Ectodermal cell (in vitro differentiated cells): ENCODE data around the gene FAM32A.

ENCODE experiments used
- H3K27ac ChIP-seq: 2 replicates; pipeline ENCODE4 v1.7.0; 2013; ENCODE audit warnings: mild to moderate bottlenecking, low read depth, low read length; ENCODE audit not compliant: insufficient read depth, poor library complexity, severe bottlenecking
- H3K27me3 ChIP-seq: 2 replicates; pipeline ENCODE4 v1.7.0; 2013; ENCODE audit warnings: mild to moderate bottlenecking, low read length; ENCODE audit not compliant: insufficient read depth, control insufficient read depth, poor library complexity, severe bottlenecking
- H3K36me3 ChIP-seq: one replicate; pipeline ENCODE4 v1.7.0; 2013; ENCODE audit warnings: low read length; ENCODE audit not compliant: control insufficient read depth, insufficient read depth
- H3K4me1 ChIP-seq: one replicate; pipeline ENCODE4 v1.7.0; 2013; ENCODE audit warnings: low read length; ENCODE audit not compliant: control insufficient read depth, insufficient read depth
- H3K4me3 ChIP-seq: 2 replicates; pipeline ENCODE4 v1.7.0; 2013; ENCODE audit warnings: low read depth, low read length, control low read depth; ENCODE audit not compliant: insufficient read depth
- H3K9me3 ChIP-seq: 2 replicates; pipeline ENCODE4 v1.7.0; 2013; ENCODE audit warnings: mild to moderate bottlenecking, low read length, moderate library complexity; ENCODE audit not compliant: control insufficient read depth
- WGBS, 2 experiments: methylation state at CpG; one replicate each; pipeline ENCODE4 v1.1.7; 2013; ENCODE audit warnings: missing lambda C conversion rate in 2 of 2; 5-methylcytosine and 5-hydroxymethylcytosine counted together

FAM32A gene

DNA sequence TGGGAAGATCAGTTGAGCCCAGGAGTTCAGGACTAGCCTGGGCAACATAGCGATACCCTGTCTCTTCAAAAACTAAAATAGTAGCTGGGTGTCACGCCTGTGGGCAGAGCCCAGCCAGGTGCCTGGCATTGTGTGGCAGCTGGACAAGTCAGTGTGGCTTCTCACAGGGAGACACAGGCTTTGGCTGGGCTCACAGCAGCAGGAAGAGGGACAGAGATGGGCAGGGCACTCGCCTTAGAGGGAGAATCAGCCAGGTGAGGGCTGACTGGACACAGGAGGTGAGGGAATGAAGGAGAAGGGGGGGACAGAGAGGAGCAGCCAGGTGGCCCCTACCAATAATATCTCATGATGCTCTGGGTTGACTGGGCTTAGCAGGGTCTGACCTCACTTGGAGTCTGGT lies 3.3 kb downstream of the FAM32A start:
- H3K4me3 ChIP-seq: no peak overlapping the region
- no peaks in the 10 kb centered on the region for H3K9me3 ChIP-seq
- 91 to 93% methylated on average over 3 of the region's 3 CpGs for WGBS, 2 experiments
- H3K27ac ChIP-seq: no peak overlapping the region
- peaks cover 6% of the 10 kb centered on the region for H3K4me1 ChIP-seq
- H3K27me3 ChIP-seq: no peaks in the 10 kb centered on the region
- peaks cover 22% of the 10 kb centered on the region for H3K36me3 ChIP-seq

DNA sequence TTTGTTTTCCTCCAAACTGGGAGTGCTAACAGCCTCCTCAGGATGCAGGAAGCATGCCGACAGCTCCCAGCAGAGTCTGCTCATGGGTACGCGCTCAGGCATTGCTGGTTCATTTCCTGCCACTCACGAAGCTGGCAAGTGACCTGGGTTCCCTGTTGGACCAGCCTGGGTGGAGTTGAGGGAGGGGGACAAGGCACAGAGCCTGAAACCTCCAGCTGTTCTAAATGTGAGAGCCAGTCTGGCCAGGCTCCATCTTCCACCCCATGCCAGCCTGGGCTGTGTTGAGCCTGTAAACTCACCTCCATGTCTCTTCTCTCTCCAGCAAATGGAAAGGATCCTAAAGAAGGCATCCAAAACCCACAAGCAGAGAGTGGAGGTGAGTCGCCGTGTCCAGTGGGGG lies 5.0 kb downstream of the FAM32A start:
- Histone ChIP-seq H3K9me3 (no peaks in the 10 kb centered on the region), H3K27ac (no peak overlapping the region), H3K27me3 (no peaks in the 10 kb centered on the region), H3K4me1 (peaks cover 6% of the 10 kb centered on the region), H3K36me3 (peaks cover 22% of the 10 kb centered on the region), H3K4me3 (no peak overlapping the region)
- WGBS, 2 experiments: 94 to 96% methylated on average over 6 of the region's 6 CpGs

DNA sequence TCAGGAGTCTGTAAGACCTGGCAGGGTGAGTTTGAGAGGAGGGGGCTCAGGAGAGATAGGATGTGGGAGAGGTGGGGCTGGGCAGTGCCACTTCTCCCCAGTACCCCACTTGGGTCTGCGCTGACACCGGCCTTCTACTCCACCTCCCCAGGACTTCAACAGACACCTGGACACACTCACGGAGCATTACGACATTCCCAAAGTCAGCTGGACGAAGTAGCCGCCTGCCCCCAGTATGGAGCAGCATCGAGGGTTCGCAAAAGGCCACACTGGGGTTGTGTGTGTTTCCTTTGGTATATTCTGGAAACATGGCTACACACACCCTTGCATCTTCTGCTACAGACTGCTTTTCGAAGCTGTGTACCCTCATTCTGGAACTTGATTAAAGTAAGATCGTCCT lies 5.5 kb downstream of the FAM32A start:
- Histone ChIP-seq H3K4me3 (no peak overlapping the region), H3K27ac (no peak overlapping the region), H3K36me3 (peaks cover 22% of the 10 kb centered on the region), H3K9me3 (no peaks in the 10 kb centered on the region), H3K27me3 (no peaks in the 10 kb centered on the region), H3K4me1 (peaks cover 6% of the 10 kb centered on the region)
- WGBS, 2 experiments: 95 to 97% methylated on average over 10 of the region's 10 CpGs

DNA sequence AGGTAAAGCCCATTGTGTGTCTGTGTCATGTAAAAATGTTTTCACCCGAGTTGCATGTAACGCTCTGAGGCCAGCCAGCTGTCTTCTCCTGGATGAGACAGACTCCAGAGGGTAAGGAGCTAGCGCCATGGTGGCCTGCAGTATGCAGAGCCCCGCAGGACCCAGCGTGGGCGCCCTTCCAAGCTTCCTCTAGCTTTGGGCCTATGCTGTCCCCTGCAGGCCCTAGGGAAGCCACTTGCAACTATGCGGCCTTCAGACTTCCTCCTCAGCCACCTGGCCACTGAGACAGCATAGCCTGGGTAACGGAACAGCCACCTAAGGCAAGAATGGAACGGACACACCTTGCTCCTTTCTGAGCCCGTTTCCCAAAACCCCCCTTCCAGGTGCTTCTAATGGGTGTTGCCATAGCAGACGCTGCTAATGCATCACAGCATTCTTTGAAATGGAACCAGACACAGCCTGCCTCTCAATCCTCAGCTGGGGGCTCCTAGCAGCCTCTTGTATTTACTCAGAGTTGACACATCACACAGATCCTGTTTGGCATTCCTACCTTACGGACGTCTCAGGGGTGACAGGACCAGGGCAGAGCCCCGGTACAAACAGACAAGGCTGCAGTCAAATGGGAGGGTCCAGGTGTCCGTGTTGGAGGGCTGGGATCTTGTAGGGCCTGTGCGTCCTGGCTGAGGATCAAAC lies 6.2 kb downstream of the FAM32A start:
- H3K9me3 ChIP-seq: no peaks in the 10 kb centered on the region
- H3K4me3 ChIP-seq: no peak overlapping the region
- H3K4me1 ChIP-seq: peaks cover under 1% of the 10 kb centered on the region
- H3K27me3 ChIP-seq: no peaks in the 10 kb centered on the region
- WGBS, 2 experiments: 93 to 96% methylated on average over 16 of the region's 16 CpGs
- no peak overlapping the region for H3K27ac ChIP-seq
- H3K36me3 ChIP-seq: peaks cover 22% of the 10 kb centered on the region

- no peaks in the 10 kb centered on the region for H3K9me3 ChIP-seq
- H3K27ac ChIP-seq: no peak overlapping the region
- H3K4me1 ChIP-seq: no peaks in the 10 kb centered on the region
- 73% methylated on average over 10 of the region's 10 CpGs for WGBS, 2 experiments
- peaks cover 18% of the 10 kb centered on the region for H3K36me3 ChIP-seq
- H3K27me3 ChIP-seq: no peaks in the 10 kb centered on the region
- H3K4me3 ChIP-seq: no peak overlapping the region
Measured at GRCh38 chr19:16193466-16193865, 8.3 kb downstream of the FAM32A start.

GRCh38 chr19:16197188-16197621 lies 12.0 kb downstream of the FAM32A start:
- no peaks in the 10 kb centered on the region for H3K36me3 ChIP-seq
- no peaks in the 10 kb centered on the region for H3K9me3 ChIP-seq
- no peak overlapping the region for H3K27ac ChIP-seq
- WGBS, 2 experiments: 62 to 65% methylated on average over 2 of the region's 2 CpGs
- peak overlapping the region; percentile 97 for H3K4me3 ChIP-seq
- peaks cover 5% of the 10 kb centered on the region for H3K4me1 ChIP-seq
- H3K27me3 ChIP-seq: no peaks in the 10 kb centered on the region

DNA sequence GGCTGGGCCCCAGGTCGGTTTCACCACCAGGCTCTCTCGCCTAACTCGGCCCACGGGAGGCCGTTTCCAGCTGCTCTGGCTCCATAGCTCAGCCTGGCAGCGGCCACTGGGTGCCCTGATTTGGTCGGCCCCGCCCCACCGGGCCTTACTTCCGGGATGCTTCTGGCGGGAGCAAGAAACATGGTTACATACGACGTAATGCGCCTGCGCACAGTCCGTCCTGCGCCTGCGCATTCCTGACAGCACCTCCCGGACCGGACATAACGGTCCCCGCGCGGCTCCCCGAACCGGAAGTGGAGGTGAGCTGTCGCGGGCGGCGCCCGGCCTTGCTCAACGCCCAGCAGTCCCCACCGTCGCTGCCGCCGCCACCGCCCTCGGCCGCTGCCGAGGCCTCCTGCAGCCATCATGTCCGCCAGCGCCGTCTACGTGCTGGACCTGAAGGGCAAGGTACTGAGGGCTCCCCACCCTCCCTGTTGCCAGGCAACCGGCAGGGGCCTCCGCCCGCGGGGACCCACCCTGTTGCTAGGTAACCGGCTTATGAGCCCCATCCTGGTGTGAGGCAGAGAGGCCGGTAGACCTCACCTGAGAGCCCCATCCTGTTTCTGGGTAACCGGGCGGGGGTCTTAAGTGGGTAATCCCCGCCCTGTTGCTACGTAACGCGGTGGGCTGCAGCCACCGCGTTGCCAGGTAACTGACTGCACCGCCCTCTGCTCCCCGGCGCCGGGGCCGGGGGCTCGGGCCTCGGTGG lies 12.6 kb downstream of the FAM32A start, which contains the start of gene AP1M1:
Gene AP1M1, plus strand, starts transcription at position 290 of the 748 bp plus-strand sequence. Its CDS starts 116 bp downstream, at position 406.
- no peaks in the 10 kb centered on the region for H3K9me3 ChIP-seq
- H3K4me3 ChIP-seq: peak within 1 kb of the TSS; percentile 97
- no peaks in the 10 kb centered on the region for H3K27me3 ChIP-seq
- peaks cover 5% of the 10 kb centered on the region for H3K4me1 ChIP-seq
- H3K27ac ChIP-seq: peak within 1 kb of the TSS; percentile 66
- H3K36me3 ChIP-seq: no peaks in the 10 kb centered on the region
- 0% methylated on average over 65 of the region's 65 CpGs for WGBS, 2 experiments

DNA sequence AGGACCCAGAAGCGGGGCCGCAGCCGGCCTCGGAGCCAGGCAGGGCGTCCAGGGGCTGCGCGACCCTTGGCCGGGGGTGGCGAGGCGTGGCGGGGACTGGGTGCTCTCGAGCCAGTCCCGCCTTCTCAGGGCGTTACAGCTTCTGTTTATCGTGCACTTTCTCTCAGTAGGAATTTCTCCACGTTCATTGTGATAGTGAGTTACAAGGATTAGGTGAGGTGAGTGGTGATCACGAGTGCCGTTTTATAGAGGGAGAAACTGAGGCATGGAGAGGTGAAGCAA lies 13.1 kb downstream of the FAM32A start:
- peaks cover 5% of the 10 kb centered on the region for H3K4me1 ChIP-seq

GRCh38 chr19:16199275-16199932 lies 14.2 kb downstream of the FAM32A start:
- Histone ChIP-seq H3K4me1 (peaks cover 5% of the 10 kb centered on the region), H3K36me3 (peaks cover 8% of the 10 kb centered on the region), H3K9me3 (no peaks in the 10 kb centered on the region), H3K4me3 (no peak overlapping the region), H3K27ac (no peak overlapping the region), H3K27me3 (no peaks in the 10 kb centered on the region)
- 93 to 96% methylated on average over 9 of the region's 9 CpGs for WGBS, 2 experiments

More for the DNA sequence above, 13.1 kb downstream of the FAM32A start:
- 4 to 6% methylated on average over 18 of the region's 18 CpGs for WGBS, 2 experiments
- Histone ChIP-seq H3K9me3 (no peaks in the 10 kb centered on the region), H3K4me3 (peak overlapping the region; percentile 97), H3K27me3 (no peaks in the 10 kb centered on the region), H3K36me3 (no peaks in the 10 kb centered on the region), H3K27ac (no peak overlapping the region)
